C4-2B (cell line): Measurements from ENCODE around the gene USPL1.

Experiments
- ZFX ChIP-seq: fragments of 450-650 bp; IDR thresholded peaks from 2 replicates; pipeline ENCODE4 v1.6.1; 2017
- TF ChIP-seq, protein P1 (sequence below): fragments of 450-650 bp; conservative IDR thresholded peaks from 2 replicates; pipeline ENCODE4 v1.5.1; 2017; ENCODE audit warnings: mild to moderate bottlenecking

- TF ChIP-seq, protein P1, sequence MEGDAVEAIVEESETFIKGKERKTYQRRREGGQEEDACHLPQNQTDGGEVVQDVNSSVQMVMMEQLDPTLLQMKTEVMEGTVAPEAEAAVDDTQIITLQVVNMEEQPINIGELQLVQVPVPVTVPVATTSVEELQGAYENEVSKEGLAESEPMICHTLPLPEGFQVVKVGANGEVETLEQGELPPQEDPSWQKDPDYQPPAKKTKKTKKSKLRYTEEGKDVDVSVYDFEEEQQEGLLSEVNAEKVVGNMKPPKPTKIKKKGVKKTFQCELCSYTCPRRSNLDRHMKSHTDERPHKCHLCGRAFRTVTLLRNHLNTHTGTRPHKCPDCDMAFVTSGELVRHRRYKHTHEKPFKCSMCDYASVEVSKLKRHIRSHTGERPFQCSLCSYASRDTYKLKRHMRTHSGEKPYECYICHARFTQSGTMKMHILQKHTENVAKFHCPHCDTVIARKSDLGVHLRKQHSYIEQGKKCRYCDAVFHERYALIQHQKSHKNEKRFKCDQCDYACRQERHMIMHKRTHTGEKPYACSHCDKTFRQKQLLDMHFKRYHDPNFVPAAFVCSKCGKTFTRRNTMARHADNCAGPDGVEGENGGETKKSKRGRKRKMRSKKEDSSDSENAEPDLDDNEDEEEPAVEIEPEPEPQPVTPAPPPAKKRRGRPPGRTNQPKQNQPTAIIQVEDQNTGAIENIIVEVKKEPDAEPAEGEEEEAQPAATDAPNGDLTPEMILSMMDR = no peak
- no peak for TF ChIP-seq ZFX
These were observed 78.8 kb downstream of the USPL1 start for GRCh38 chr13:30696278-30697176.
